Posterior vena cava (tissue), 2 donors: ENCODE results near the gene DDX24. TPM values are rescaled to one million over a fixed set of nuclear protein-coding genes. Genes with fewer than 3 reads are reported as not detected.
"Not testable (repeated sequence)": the region's sequence is repeated elsewhere in the genome, so short reads cannot be mapped to it uniquely, and the experiment has no call there.

Source experiments
- DNase-seq: peaks from one replicate; pipeline ENCODE4 v3.0.0-alpha.2; 2020; ENCODE audit warnings: low spot score
- intact Hi-C, 2 donors: fragments of 100-400 bp; cut with DNase I; formaldehyde crosslinking; loops; one replicate each; pipeline versions ENCODE4 v1.14.1 to v1.14.2; 2022 to 2023
- total RNA-seq, 2 donors: library from RNA; stranded (reverse); fragmentation: NEBNext Ultra II Directional; extraction: Animal tissue kit (Norgen Biotek cat#: 25700); gene quantifications; one replicate each; pipeline ENCODE4 v1.2.1, GENCODE V29; 2021
- donor health status: DM: yes; HTN: yes; CAD: no.
- donor health status: DM: yes; HTN: yes; CAD: no.

The DDX24 gene
- total RNA-seq, 2 donors from 2014 or later = 166 to 175 TPM

DNA sequence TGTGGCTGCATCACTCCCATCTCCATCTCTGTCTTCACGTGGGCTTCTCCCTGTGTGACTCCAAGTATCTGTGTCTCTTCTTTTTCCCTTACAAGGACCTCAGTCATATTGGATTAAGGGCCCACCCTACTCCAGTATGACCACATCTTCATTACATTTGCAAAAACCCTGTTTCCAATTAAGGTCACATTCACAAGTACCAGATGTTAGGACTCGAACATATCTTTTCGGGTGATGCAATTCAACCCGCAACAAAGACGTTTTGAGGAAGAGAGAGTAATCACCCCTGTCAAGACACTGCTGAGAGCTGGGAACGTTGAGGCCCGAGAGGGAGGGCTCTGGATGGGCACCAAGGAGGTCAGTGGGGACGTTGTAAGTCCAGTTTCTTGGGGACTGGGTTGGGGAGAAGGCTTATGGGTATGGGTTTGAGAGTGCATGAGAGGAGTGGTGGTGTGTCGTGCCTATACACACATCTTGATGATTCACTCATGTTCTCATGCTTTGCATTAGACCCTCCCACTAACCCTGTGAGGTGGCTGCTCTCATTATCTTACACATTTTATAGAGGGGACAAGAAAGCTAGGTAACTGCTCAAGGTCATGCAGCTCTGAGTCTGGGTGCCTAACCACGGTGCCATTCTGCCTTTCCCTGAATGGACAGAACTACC lies 17.5 kb upstream of the DDX24 start:
- intact Hi-C loops = no loop called here
- DNase-seq = no peak

- intact Hi-C loops = no loop called here
- no peak for DNase-seq
Measured at GRCh38 chr14:94097091-94097490, 16.1 kb upstream of the DDX24 start.

DNA sequence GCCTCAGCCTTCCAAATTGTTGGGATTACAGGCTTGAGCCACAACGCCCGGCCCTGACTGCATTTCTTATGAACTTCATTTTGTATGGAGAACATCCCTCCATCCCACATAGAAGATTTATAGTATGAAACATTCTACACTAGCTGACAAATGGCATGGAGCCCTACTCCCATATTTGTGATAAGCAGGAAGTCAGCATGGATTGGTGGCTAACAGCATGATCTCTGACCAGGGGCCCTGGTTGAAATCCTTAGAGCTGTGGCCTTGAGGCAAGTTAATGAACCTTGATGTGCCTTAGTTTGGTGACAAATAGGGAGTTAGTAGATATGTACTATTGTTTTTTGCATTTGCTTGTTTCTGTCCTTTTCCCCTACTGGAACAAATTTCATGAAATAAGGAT lies 12.4 kb upstream of the DDX24 start:
- intact Hi-C loops = no loop called here
- no peak for DNase-seq

- intact Hi-C loops = no loop called here
- no peak for DNase-seq
Measured at GRCh38 chr14:94089479-94089878, 8.5 kb upstream of the DDX24 start.

- DNase-seq = no peak
- intact Hi-C loops = no loop called here
Measured at GRCh38 chr14:94088516-94088915, 7.5 kb upstream of the DDX24 start.

- intact Hi-C loops = no loop called here
- DNase-seq = no peak
Measured at GRCh38 chr14:94087891-94088290, 6.9 kb upstream of the DDX24 start.

- no peak for DNase-seq
- intact Hi-C loops = no loop called here
Measured at GRCh38 chr14:94081386-94081820, 401 bp upstream of the DDX24 start.

DNA sequence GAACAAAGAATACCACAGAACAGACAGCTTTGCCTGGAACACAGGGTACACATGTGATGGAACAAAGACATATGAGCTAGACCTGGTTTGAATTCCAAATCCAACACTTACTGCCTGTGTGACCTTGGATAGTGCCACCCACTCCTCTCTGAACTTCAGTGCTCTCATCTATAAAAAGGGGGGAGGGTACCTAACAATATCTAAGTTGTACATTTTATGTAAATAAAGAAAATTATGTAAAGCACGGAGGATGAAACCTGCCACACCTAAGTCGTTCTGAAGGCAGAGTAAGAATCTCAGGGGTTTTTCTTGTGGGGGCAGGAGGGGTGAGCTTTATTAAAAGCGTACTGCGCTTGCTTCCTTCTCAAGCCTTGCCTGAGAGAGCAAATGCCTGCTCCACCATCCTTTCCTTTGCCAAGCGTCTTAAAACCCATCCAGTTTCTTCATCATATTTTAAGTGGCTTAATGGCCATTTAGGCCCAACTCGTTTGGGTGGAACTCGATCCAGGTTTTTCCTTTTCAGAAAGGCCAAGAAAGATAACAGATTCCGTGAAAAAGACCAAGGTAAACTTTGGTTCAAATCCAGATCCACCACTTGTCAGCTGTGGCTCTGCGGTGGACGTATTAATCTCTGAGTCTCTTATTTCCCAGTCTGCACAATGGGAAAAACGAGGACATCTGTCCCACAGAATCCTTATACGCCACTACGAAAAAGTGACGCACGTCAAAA lies 946 bp downstream of the DDX24 start:
- intact Hi-C loops = no loop called here
- no peak for DNase-seq

- no peak for DNase-seq
- intact Hi-C loops = no loop called here
Measured at GRCh38 chr14:94077823-94078222, 3.2 kb downstream of the DDX24 start.

GRCh38 chr14:94077111-94077821 lies 3.7 kb downstream of the DDX24 start:
- intact Hi-C loops = no loop called here
- no peak for DNase-seq

GRCh38 chr14:94075008-94075407 lies 6.0 kb downstream of the DDX24 start:
- intact Hi-C loops = no loop called here
- DNase-seq = no peak

DNA sequence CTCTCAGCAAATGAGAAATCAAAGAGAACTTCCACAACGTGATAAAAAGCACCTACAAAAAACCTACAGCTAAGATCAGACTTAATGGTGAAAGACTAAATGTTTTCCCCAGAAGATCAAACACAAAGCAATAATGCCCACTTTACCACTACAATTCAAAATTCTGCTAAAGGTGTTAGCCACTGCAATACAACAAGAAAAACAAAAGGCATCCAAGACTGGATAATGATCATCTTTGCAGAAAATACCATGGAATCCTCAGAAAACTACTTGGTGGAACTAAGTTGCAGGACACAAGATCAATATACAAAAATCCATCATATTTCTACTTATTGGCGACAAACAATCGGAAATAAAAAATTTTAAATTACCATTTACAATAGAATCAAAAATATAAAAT lies 6.5 kb downstream of the DDX24 start:
- intact Hi-C loops = no loop called here

DNA sequence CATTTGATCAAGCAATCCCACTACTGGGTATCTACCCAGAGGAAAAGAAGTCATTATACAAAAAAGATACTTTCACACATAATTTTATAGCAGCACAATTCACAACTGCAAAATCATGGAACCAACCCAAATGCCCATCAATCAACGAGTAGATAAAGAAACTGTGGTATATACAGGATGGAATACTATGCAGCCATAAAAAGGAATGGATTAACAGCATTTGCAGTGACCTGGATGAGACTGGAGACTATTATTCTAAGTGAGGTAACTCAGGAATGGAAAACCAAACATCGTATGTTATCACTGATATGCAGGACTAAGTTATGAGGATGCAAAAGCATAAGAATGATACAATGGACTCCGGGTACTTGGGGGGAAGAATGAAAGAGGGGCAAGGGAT lies 8.9 kb downstream of the DDX24 start:
- DNase-seq, intact Hi-C loops: not testable (repeated sequence)

More for the DNA sequence above, 6.5 kb downstream of the DDX24 start:
- DNase-seq = no peak

- no peak for DNase-seq
- intact Hi-C loops = no loop called here
Measured at GRCh38 chr14:94066089-94066676, 14.8 kb downstream of the DDX24 start.

- no peak for DNase-seq
- intact Hi-C loops = no loop called here
Measured at GRCh38 chr14:94062344-94062940, 18.6 kb downstream of the DDX24 start.

DNA sequence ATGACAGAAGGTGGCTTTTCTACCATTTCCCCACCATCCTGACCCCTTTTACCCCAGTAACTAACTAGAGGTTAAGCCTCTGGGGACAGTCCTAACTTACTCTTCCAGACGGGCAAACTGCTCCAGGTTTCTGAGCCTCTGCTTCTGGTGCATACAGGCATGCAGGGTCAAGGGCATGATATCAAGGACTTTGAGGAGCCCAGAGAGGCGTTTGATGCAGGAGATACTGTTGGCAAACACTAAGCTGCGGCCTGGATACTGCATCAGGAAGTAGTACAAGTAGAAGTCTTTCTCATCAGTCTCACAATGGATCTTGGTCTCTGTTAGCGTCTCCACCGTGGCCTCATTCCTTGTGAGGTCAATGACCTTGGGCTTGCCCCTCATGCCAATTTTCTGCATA lies 21.0 kb downstream of the DDX24 start:
- intact Hi-C loops = no loop called here
- DNase-seq = no peak

DNA sequence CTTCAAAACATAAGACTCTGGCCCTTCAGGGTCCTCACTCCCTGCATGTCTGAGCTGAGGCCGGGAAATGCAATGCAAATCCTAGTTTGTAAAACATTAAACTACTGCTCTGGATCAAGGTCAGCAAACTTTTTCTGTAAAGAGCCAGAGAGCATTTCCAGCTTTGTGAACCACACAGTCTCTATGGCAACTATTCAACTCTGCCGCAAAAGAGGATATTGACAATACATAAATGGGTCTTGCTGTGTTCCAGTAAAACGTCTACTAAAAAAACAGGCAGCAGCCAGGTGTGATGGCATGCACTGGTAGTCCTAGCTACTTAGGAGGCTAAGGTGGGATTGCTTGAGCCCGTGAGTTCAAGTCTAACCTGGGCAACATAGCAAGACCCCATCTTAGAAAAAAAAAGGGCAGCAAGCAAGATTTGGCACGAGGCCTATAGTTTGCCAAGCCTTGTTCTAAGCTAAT lies 22.3 kb downstream of the DDX24 start:
- no peak for DNase-seq
- intact Hi-C loops = no loop called here

DNA sequence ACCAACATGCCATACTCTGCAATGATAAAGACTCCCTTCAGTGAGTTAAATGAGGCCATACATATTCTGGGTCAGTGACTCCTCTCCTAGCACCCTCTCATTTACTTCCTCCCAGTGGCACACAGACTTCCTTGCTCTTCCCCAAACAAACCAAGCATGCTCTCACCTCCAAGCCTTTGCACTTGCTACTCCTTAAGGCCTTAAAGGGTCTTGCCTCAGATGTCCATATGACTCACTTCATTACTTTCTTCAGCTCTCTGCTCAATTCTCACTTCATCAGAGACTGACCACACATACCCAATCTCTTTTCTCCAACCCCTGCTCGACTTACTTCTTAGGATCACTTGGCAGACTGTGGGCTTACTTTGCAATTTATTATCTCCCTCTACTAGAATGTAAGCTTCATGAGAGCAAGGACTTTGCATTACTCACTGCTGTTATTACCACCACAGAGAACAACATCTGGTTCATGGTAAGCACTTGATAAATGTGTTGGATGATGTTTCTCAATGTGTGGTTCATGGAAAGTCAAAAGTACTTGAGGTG lies 22.8 kb downstream of the DDX24 start:
- DNase-seq = no peak
- intact Hi-C loops = no loop called here

DNA sequence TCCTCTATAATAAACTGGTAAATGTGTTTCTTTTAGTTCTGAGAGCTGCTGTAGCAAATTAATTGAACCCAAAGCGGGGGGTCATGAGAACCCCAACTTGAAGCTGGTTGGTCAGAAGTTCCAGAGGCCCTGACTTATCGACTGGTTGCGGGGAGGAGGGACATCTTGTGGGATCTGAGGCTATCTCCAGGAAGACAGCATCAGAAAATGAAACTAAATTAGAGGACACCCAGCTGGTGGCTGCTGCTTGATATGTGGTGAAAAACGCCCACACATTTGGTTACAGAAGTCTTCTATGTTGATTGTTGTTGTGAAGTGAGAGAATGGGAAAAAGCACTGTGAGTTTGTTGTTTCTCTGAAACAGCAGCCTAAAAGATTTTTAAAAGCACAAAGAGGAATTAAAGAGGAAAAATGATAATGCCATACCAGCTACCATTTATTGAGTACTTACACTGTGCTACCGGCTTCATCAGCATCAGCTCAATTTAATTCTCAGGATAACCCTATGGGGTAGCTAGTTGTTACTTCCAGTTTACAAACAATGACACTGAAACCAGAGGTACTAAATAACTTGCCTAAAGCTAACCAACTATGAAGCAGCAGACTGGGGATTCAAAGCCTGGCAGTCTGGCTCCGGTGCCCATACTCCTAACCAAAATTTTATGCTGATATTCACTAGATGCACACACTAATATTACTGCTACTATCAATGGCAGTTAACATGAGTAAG lies 24.3 kb downstream of the DDX24 start:
- intact Hi-C loops = no loop called here
- DNase-seq = no peak
